GM10847 (cell line): Measurements from ENCODE around the gene SHC3.

ENCODE experiments used
- POLR2A ChIP-seq: IDR thresholded peaks from 2 replicates; pipeline ENCODE4 v1.6.1; 2011; ENCODE audit not compliant: insufficient read length; ENCODE audit errors: extremely low read depth

Gene SHC3

GRCh38 chr9:88990729-88991065, 187.9 kb downstream of the SHC3 start:
- TF ChIP-seq POLR2A, result no peak

- no peak for TF ChIP-seq POLR2A
These were observed 188.4 kb downstream of the SHC3 start for GRCh38 chr9:88990041-88990728.

GRCh38 chr9:88988796-88989641, 189.6 kb downstream of the SHC3 start:
- TF ChIP-seq POLR2A, result no peak

GRCh38 chr9:88987661-88988060, 191.0 kb downstream of the SHC3 start:
- no peak for TF ChIP-seq POLR2A

GRCh38 chr9:88986776-88987175, 191.8 kb downstream of the SHC3 start:
- TF ChIP-seq POLR2A, result no peak

- no peak for TF ChIP-seq POLR2A
These were observed 193.0 kb downstream of the SHC3 start for GRCh38 chr9:88985616-88986015.

- TF ChIP-seq POLR2A, result no peak
These were observed 194.1 kb downstream of the SHC3 start for GRCh38 chr9:88984543-88984883.

GRCh38 chr9:88983865-88984542, 194.6 kb downstream of the SHC3 start:
- no peak for TF ChIP-seq POLR2A

GRCh38 chr9:88980740-88981203, 197.8 kb downstream of the SHC3 start:
- no peak for TF ChIP-seq POLR2A

- TF ChIP-seq POLR2A, result no peak
These were observed 198.8 kb downstream of the SHC3 start for GRCh38 chr9:88979791-88980190.

- TF ChIP-seq POLR2A, result no peak
These were observed 199.6 kb downstream of the SHC3 start for GRCh38 chr9:88979021-88979420.

- TF ChIP-seq POLR2A, result no peak
These were observed 200.6 kb downstream of the SHC3 start for GRCh38 chr9:88978034-88978433.

- no peak for TF ChIP-seq POLR2A
These were observed 201.7 kb downstream of the SHC3 start for GRCh38 chr9:88976890-88977257.

GRCh38 chr9:88975966-88976889, 202.4 kb downstream of the SHC3 start:
- TF ChIP-seq POLR2A, result no peak

- TF ChIP-seq POLR2A, result no peak
These were observed 204.0 kb downstream of the SHC3 start for GRCh38 chr9:88974641-88975040.
